Measurements from ENCODE around the gene PPP1R15A.

GRCh38 chr19:48861313-48861712 lies 10.9 kb upstream of the PPP1R15A start:
- TF ChIP-seq CTCF (IDR thresholded peaks at IDR 0.05; ENCODE audit: extremely low read depth in 1 of 2, insufficient read depth in 1 of 2, low read depth in 1 of 2, low read length in 2 of 2) (no peak), MYC (IDR thresholded peaks at IDR 0.05; ENCODE audit: low read depth, low read length) (no peak)

Measured in endothelial cell of umbilical vein (primary cell).